Activated T-cell treated with anti-CD3 and anti-CD28 coated beads for 48 hours (primary cell): Measurements from ENCODE around the gene SCCPDH.

Experiments used
- DNase-seq: peaks from one replicate; pipeline ENCODE4 v3.0.0-alpha.2; 2020; ENCODE audit warnings: low read depth

Gene SCCPDH

DNA sequence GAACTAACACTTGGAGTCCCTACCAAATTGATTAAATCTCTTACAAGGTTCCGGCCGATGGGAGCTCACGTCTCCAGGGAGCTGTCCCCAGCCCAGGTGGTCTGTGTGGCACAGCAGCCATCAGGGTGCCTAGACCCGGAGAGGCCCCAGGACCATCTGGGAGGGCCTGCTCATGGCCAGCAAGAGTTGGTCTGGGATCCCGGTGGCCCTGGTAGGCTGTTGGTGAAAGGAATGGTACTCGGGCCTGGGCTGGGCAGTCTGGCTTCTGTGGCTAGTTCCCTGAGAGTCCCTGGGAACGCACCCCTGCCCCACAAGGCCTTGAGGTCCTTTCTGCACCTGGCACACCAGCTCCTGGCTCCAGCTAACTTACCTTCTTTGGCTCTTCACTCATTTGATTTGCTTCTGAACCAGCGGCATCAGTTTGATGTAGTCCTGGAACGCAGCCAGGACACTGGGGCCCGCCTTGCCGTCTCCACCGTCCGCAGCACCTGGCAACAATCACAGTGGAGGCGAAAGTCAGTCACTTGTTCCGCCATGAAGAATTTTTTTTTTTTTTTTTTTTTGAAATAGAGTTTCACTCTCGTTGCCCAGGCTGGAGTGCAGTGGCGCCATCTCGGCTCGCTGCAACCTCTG is 62.5 kb downstream of the SCCPDH start:
- DNase-seq, result no peak

DNA sequence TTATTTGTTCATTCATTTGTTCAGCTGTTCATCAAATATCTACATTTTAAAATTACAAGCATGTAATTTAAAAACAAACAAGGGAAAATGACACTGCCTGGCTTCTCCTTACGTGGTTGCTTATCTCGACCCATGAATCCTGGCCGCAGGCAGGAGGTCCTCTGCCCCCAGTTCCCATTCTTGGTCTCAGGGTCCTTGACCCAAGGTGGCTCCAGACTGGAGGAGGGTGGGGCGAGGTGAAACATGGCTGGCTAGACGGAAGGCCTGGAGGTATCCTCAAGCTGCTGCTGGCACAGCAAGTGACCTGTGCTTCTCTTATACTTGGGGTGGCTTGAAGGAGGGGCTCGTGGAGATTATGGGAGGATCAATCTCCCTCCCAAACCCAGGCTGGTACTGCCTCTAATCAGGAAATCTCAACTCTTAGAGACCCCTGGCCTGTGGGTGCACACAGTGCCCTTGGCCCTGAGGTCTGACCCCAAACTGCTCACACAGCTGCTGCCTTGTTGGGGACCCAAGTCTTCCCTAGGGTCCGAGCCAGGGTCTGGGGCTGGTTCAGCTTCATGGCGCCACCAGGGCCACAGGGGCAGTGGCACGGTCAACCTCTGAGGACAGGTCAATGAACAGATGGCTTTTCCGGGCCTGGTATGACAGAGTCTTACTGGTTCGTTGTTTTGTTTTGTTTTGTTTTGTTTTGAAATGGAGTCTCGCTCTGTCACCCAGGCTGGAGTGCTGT is 63.7 kb downstream of the SCCPDH start:
- DNase-seq, result no peak

GRCh38 chr1:246788895-246789338 is 64.7 kb downstream of the SCCPDH start:
- DNase-seq, result no peak

- DNase-seq, result no peak
These were observed 65.5 kb downstream of the SCCPDH start for GRCh38 chr1:246789454-246790339.

DNA sequence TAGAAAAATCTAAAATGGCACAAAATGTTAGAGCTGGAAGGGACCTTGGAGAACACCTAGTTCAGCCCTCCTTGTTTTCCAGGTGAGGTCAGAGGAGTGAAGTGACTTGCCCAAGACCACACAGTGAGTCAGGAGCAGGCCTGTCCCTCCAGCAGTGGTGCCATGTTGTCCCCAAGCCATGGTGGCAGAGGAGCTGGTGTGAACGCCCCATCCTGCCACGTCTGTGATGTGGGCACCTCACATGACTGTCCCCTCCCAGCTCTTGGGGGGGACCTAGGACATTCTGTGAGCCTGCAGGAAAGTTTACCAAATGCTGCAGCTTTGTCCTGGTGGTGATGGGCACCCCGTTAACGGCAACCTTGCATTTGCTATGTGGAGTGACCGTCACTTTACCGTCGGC is 66.2 kb downstream of the SCCPDH start:
- DNase-seq, result no peak

GRCh38 chr1:246790833-246791232 is 66.6 kb downstream of the SCCPDH start:
- DNase-seq, result no peak

GRCh38 chr1:246791303-246791918 is 67.2 kb downstream of the SCCPDH start:
- no peak for DNase-seq

DNA sequence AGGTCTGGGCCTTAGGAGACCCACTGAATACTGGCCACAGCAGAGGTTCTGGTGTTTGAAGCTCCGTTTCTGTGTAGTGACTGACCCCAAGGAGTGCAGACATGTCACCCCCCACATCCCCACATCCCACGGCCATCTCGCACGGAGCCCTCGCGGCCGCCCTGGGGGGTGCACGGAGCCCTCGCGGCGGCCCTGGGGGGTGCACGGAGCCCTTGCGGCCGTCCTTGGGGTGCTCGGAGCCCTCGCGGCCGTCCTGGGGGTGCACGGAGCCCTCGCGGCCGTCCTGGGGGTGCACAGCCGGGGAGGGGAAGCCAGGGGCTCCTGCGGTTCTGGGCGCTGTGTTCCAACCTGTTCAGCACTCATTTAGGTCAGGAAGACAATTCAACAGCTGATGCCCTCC is 68.4 kb downstream of the SCCPDH start:
- no peak for DNase-seq

- no peak for DNase-seq
These were observed 69.2 kb downstream of the SCCPDH start for GRCh38 chr1:246793356-246793896.

DNA sequence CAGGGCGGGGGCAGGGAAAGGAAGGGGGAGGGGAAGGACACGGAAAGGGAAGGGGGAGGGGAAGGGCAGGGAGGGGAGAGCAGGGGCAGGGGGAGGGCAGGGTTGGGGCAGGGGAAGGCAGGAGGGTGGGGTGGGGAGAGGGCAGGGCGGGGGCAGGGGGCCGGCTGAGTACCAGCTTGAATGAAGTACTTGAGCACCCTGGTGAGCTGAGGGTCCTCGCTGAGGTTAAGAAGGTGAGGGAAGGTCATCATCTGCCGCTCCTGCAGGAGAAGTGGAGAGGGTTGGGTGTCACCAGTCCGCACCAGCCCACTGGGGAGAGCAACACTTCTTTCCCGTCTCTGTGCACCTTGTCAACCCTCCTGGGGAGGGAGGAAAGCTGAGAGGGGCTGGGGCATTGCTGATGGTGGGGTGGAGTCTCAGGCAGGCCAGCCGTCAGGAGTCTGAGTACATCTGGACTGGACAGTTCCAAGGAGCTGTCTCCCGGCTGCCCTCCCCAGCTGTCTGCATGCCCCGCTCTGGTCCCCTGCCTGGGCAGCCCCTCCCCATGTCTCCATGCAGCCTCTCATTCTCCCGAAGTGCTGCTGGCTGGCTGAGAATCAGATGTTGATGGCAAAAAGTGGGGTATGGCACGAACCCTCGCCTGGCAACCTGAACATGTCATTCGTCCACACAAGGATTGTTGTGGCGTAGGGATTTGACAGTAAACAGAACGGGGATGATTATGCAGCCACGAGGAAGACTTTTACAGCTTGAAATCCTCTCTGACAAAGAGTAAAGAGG is 70.0 kb downstream of the SCCPDH start:
- no peak for DNase-seq

- DNase-seq, result no peak
These were observed 70.8 kb downstream of the SCCPDH start for GRCh38 chr1:246794828-246795671.

GRCh38 chr1:246795906-246796694 is 71.9 kb downstream of the SCCPDH start:
- DNase-seq, result no peak

DNA sequence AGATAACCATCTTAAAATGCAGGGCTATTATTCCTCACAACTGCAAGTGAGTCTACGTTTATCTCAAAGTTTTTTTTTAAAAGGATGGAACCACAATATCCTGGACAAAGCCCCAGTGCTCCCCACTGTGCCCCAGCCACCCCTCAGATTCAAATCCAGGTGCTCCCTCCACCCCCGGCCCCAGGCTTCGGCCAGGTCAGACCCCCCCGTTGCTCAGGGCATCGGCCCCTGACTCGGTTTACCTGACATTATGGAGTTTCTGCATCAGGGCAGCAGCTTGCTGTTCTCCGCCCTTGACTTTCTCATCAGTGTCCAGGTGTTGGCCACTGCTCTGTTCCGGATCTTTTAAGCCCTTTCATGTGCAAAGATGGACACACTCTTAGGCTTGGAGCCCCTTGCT is 72.9 kb downstream of the SCCPDH start:
- no peak for DNase-seq

DNA sequence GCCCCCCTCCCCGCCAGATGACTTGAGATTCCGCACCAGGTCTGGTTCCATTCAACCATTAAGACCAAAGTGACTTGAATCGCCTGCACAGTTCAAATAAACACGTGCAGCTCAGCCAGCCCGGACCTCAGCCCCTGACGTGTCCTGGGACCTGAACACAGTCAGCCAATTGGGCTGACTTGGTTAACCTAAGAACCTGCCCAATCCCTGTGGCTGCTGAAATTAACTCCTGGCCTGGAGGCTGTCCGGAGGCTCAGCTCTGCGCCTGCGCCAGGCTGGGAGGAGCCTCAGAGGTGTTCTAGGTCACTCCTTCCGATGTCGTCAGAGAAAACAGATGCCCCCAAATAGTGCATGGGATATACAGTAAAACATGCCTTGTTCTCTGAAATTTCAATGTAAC is 73.4 kb downstream of the SCCPDH start:
- no peak for DNase-seq

GRCh38 chr1:246798107-246798506 is 73.9 kb downstream of the SCCPDH start:
- DNase-seq, result no peak

DNA sequence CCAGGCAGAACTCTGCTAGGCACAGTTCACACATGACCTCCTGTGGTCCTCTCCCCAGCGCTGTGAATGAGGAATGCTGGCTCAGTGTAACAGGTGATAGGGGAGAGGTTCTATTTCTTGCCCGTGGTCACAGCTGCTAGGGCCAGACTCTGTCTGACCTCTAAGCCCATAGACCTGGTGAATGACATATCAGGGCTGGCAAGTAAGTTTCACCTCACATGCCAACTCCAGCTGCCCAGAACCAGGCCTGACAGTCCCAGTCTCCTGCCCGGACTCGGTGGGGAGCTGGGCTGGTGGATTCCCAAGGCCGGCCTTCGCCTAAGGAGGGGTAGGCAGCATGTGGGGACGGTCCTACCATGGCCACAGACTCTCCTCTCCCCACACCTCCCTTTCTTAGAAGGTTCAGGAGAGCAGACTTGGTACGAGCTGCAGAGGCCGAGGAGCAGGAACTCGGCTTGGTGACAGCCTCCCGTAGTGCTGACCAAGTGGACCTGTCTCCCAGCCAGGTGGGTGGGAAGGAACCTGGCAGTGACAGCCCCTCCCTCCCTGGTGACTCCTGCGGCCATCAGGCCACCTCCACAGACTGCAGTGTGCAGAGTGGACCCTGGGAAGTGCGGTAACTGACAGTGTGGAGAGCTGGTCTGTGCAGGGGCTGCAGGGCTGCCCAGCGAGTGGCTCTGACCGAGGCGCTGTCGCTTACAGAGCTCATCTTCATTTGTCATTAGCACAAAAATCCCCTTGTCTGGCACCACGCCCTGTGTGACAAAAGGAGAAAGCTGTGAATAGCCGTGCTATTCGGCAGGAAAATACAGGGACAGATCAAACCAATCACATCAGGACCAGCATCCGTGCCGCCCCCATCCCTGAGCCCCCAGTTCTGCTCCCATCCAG is 74.6 kb downstream of the SCCPDH start:
- DNase-seq, result no peak

GRCh38 chr1:246800356-246800755 is 76.1 kb downstream of the SCCPDH start:
- no peak for DNase-seq

DNA sequence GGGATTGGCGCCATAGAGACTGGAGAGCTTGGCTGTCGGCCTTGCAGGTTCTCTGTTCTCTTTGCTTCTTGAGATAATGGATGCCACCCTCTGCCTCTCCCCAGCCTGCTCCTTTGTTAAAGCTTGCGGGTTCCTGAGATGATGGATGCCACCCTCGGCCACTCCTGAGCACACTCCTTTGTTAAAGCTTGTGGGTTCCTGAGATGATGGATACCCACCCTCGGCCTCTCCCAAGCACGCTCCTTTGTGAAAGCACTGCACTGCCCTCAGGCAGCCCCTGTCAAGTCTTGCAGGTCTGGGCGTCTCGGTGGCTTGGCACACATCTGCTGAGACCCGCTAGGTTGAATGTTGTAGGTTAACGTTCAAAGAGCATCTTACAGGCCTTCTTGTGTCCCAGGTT is 76.5 kb downstream of the SCCPDH start:
- no peak for DNase-seq
